Ectodermal cell (in vitro differentiated cells): ENCODE measurements around the gene CHAT.

Source experiments
- H3K27ac ChIP-seq: 2 replicates; pipeline ENCODE4 v1.7.0; 2013; ENCODE audit warnings: mild to moderate bottlenecking, low read depth, low read length; ENCODE audit not compliant: insufficient read depth, poor library complexity, severe bottlenecking
- H3K27me3 ChIP-seq: 2 replicates; pipeline ENCODE4 v1.7.0; 2013; ENCODE audit warnings: mild to moderate bottlenecking, low read length; ENCODE audit not compliant: insufficient read depth, control insufficient read depth, poor library complexity, severe bottlenecking
- H3K36me3 ChIP-seq: one replicate; pipeline ENCODE4 v1.7.0; 2013; ENCODE audit warnings: low read length; ENCODE audit not compliant: control insufficient read depth, insufficient read depth
- H3K4me1 ChIP-seq: one replicate; pipeline ENCODE4 v1.7.0; 2013; ENCODE audit warnings: low read length; ENCODE audit not compliant: control insufficient read depth, insufficient read depth
- H3K4me3 ChIP-seq: 2 replicates; pipeline ENCODE4 v1.7.0; 2013; ENCODE audit warnings: low read depth, low read length, control low read depth; ENCODE audit not compliant: insufficient read depth
- H3K9me3 ChIP-seq: 2 replicates; pipeline ENCODE4 v1.7.0; 2013; ENCODE audit warnings: mild to moderate bottlenecking, low read length, moderate library complexity; ENCODE audit not compliant: control insufficient read depth
- WGBS, 2 experiments: methylation state at CpG; one replicate each; pipeline ENCODE4 v1.1.7; 2013; ENCODE audit warnings: missing lambda C conversion rate in 2 of 2; 5-methylcytosine and 5-hydroxymethylcytosine counted together

CHAT gene

GRCh38 chr10:49596836-49597235, 17.0 kb upstream of the CHAT start:
- 90 to 93% methylated on average over 3 of the region's 3 CpGs for WGBS, 2 experiments
- Histone ChIP-seq H3K27ac (no peak overlapping the region), H3K27me3 (no peaks in the 10 kb centered on the region), H3K36me3 (no peaks in the 10 kb centered on the region), H3K9me3 (no peaks in the 10 kb centered on the region), H3K4me3 (no peak overlapping the region), H3K4me1 (no peaks in the 10 kb centered on the region)

GRCh38 chr10:49597426-49598163, 16.2 kb upstream of the CHAT start:
- Histone ChIP-seq H3K4me1 (no peaks in the 10 kb centered on the region), H3K27ac (no peak overlapping the region), H3K4me3 (no peak overlapping the region), H3K9me3 (no peaks in the 10 kb centered on the region), H3K27me3 (peaks cover 4% of the 10 kb centered on the region), H3K36me3 (no peaks in the 10 kb centered on the region)
- 90 to 92% methylated on average over 11 of the region's 11 CpGs for WGBS, 2 experiments

- no peaks in the 10 kb centered on the region for H3K9me3 ChIP-seq
- H3K36me3 ChIP-seq, result no peaks in the 10 kb centered on the region
- H3K4me1 ChIP-seq, result no peaks in the 10 kb centered on the region
- H3K27me3 ChIP-seq, result peaks cover 11% of the 10 kb centered on the region
- H3K27ac ChIP-seq, result no peak overlapping the region
- no peak overlapping the region for H3K4me3 ChIP-seq
- WGBS, 2 experiments, result 86 to 90% methylated on average over 8 of the region's 8 CpGs
These were observed 15.5 kb upstream of the CHAT start for GRCh38 chr10:49598164-49598856.

GRCh38 chr10:49598986-49599385, 14.9 kb upstream of the CHAT start:
- Histone ChIP-seq H3K27ac (no peak overlapping the region), H3K4me1 (no peaks in the 10 kb centered on the region), H3K9me3 (no peaks in the 10 kb centered on the region), H3K27me3 (peaks cover 18% of the 10 kb centered on the region), H3K36me3 (no peaks in the 10 kb centered on the region), H3K4me3 (no peak overlapping the region)
- 88 to 91% methylated on average over 4 of the region's 4 CpGs for WGBS, 2 experiments

- peaks cover 23% of the 10 kb centered on the region for H3K27me3 ChIP-seq
- no peaks in the 10 kb centered on the region for H3K9me3 ChIP-seq
- H3K36me3 ChIP-seq, result no peaks in the 10 kb centered on the region
- WGBS, 2 experiments, result 86 to 87% methylated on average over 3 of the region's 3 CpGs
- H3K4me3 ChIP-seq, result no peak overlapping the region
- H3K4me1 ChIP-seq, result no peaks in the 10 kb centered on the region
- no peak overlapping the region for H3K27ac ChIP-seq
These were observed 14.3 kb upstream of the CHAT start for GRCh38 chr10:49599546-49599945.

GRCh38 chr10:49600046-49600445, 13.8 kb upstream of the CHAT start:
- Histone ChIP-seq H3K4me1 (no peaks in the 10 kb centered on the region), H3K27ac (no peak overlapping the region), H3K9me3 (no peaks in the 10 kb centered on the region), H3K27me3 (peaks cover 24% of the 10 kb centered on the region), H3K4me3 (no peak overlapping the region), H3K36me3 (no peaks in the 10 kb centered on the region)
- 92 to 94% methylated on average over 8 of the region's 8 CpGs for WGBS, 2 experiments

GRCh38 chr10:49600781-49601400, 12.9 kb upstream of the CHAT start:
- no peak overlapping the region for H3K4me3 ChIP-seq
- peaks cover 28% of the 10 kb centered on the region for H3K27me3 ChIP-seq
- no peak overlapping the region for H3K27ac ChIP-seq
- no peaks in the 10 kb centered on the region for H3K4me1 ChIP-seq
- no peaks in the 10 kb centered on the region for H3K36me3 ChIP-seq
- WGBS, 2 experiments, result 86 to 92% methylated on average over 4 of the region's 4 CpGs
- no peaks in the 10 kb centered on the region for H3K9me3 ChIP-seq

- no peaks in the 10 kb centered on the region for H3K9me3 ChIP-seq
- no peaks in the 10 kb centered on the region for H3K36me3 ChIP-seq
- H3K4me1 ChIP-seq, result no peaks in the 10 kb centered on the region
- 90 to 92% methylated on average over 7 of the region's 7 CpGs for WGBS, 2 experiments
- peaks cover 38% of the 10 kb centered on the region for H3K27me3 ChIP-seq
- no peak overlapping the region for H3K4me3 ChIP-seq
- H3K27ac ChIP-seq, result no peak overlapping the region
These were observed 12.0 kb upstream of the CHAT start for GRCh38 chr10:49601857-49602256.

GRCh38 chr10:49602380-49603023, 11.3 kb upstream of the CHAT start:
- Histone ChIP-seq H3K4me3 (no peak overlapping the region), H3K9me3 (no peaks in the 10 kb centered on the region), H3K27ac (no peak overlapping the region), H3K36me3 (no peaks in the 10 kb centered on the region), H3K27me3 (peaks cover 44% of the 10 kb centered on the region), H3K4me1 (no peaks in the 10 kb centered on the region)
- 86 to 90% methylated on average over 2 of the region's 2 CpGs for WGBS, 2 experiments
